Thyroid gland (tissue), 4 donors: Measurements from ENCODE around the gene MRTFB. TPM values are rescaled to one million over a fixed set of nuclear protein-coding genes. Genes with fewer than 3 reads are reported as not detected.

Experiments used
- DNase-seq, 2 donors: peaks; one replicate each; pipeline ENCODE4 v3.0.0-alpha.2; 2019
- H3K27ac ChIP-seq, 3 donors: fragments of 200-600 bp; sonication (generic); 1 replicate in 2 of 3; 2 replicates in 1 of 3; pipeline ENCODE4 v1.5.1; 2016 to 2019; ENCODE audit warnings: mild to moderate bottlenecking in 1 of 3, moderate library complexity in 1 of 3
- H3K27me3 ChIP-seq: fragments of 200-600 bp; sonication (generic); one replicate; pipeline ENCODE4 v1.5.1; 2019
- H3K36me3 ChIP-seq, 2 donors: fragments of 200-600 bp; sonication (generic); one replicate each; pipeline ENCODE4 v1.5.1; 2016 to 2019
- H3K4me1 ChIP-seq, 2 donors: fragments of 200-600 bp; sonication (generic); one replicate each; pipeline ENCODE4 v1.5.1; 2017 to 2019
- H3K4me3 ChIP-seq, 3 donors: fragments of 200-600 bp; sonication (generic); replicated peaks in 1 of 3; 1 replicate in 2 of 3; 2 replicates in 1 of 3; pipeline ENCODE4 v1.5.1; 2016; ENCODE audit warnings: mild to moderate bottlenecking in 1 of 3
- H3K9me3 ChIP-seq: fragments of 200-600 bp; sonication (generic); one replicate; pipeline ENCODE4 v1.5.1; 2017
- POLR2A ChIP-seq, 2 donors: fragments of 450-650 bp; IDR thresholded peaks; one replicate each; pipeline ENCODE4 v1.6.1; 2017; ENCODE audit warnings: antibody characterized with exemption in 2 of 2, mild to moderate bottlenecking in 2 of 2, moderate library complexity in 1 of 2
- WGBS, 2 donors: methylation state at CpG; one replicate each; pipeline ENCODE4 v1.1.5; 2017; 5-methylcytosine and 5-hydroxymethylcytosine counted together
- intact Hi-C: fragments of 100-400 bp; cut with DNase I; formaldehyde crosslinking; loops from one replicate; pipeline ENCODE4 v1.15.1; 2023
- total RNA-seq, 4 donors: library from RNA; depleted of rRNA; stranded (reverse); fragments of >200 nt; gene quantifications; one replicate each; pipeline ENCODE4 v1.2.3, GENCODE V29; 2016
- TF ChIP-seq, protein P1 (sequence below), 6 experiments: fragments of 200-600 bp in 3 of 6; fragments of 450-650 bp in 3 of 6; sonication (generic) in 3 of 6; IDR thresholded peaks; one replicate each; pipeline ENCODE4 v1.5.1; 2016 to 2019; ENCODE audit warnings: antibody characterized with exemption in 6 of 6, mild to moderate bottlenecking in 2 of 6, inconsistent platforms in 1 of 6, moderate library complexity in 1 of 6

The MRTFB gene
- total RNA-seq, 4 donors from 2014 or later, result 51.2 to 131 (median 74.0) TPM

DNA sequence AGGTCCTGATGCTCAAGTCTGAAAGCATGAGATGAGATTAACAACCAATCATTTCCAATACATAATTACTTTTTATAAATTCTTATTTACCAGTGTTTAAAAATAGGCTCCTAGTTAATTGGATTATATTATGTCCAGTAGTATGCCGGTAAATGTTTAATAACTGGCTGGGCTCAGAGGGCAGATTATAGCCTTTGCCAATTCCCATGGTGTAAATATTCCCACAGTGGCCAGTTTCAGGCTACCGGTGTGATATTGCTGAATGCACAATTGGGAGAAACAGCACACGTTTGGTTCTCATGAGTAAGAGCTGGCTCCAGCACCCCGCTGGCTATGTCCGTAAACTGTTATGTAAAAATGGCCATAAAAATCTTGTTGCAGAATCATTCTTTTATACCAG, 167.6 kb downstream of the MRTFB start:
- TF ChIP-seq, protein P1, sequence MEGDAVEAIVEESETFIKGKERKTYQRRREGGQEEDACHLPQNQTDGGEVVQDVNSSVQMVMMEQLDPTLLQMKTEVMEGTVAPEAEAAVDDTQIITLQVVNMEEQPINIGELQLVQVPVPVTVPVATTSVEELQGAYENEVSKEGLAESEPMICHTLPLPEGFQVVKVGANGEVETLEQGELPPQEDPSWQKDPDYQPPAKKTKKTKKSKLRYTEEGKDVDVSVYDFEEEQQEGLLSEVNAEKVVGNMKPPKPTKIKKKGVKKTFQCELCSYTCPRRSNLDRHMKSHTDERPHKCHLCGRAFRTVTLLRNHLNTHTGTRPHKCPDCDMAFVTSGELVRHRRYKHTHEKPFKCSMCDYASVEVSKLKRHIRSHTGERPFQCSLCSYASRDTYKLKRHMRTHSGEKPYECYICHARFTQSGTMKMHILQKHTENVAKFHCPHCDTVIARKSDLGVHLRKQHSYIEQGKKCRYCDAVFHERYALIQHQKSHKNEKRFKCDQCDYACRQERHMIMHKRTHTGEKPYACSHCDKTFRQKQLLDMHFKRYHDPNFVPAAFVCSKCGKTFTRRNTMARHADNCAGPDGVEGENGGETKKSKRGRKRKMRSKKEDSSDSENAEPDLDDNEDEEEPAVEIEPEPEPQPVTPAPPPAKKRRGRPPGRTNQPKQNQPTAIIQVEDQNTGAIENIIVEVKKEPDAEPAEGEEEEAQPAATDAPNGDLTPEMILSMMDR (IDR thresholded peaks at IDR 0.05), result no peak
- no peak for TF ChIP-seq POLR2A (IDR thresholded peaks at IDR 0.05)
- DNase-seq, result no peak
- Histone ChIP-seq H3K4me3 (no peak overlapping the region), H3K4me1 (no peaks in the 10 kb centered on the region), H3K27ac (no peak overlapping the region), H3K9me3 (no peaks in the 10 kb centered on the region), H3K36me3 (peaks cover 53 to 57% of the 10 kb centered on the region in 2 donors), H3K27me3 (no peaks in the 10 kb centered on the region)
- intact Hi-C loops, result loop anchor here (10.0 kb wide), 1 partner anchor 314 kb away; the partner anchor contains the start of gene ERCC4
- WGBS, 2 donors, result 94 to 96% methylated on average over 5 of the region's 5 CpGs

DNA sequence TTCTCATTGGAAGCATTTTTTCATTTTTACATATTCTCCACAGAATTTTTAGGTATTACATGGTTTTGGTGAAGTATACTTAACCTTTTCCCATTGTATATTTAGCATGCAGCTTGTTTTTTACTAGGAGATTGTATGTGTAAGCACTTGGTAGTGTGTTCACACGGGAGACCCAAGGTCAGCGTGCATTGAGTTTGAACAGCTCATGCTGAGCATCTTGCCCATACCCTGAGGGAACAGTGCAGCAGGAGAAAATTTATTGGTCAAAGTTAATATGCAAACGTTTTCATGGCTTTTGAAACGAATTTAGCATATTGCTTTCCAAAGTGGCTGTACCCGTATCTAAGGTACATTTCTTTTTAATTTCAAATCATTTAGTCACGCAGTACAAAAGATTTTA, 168.7 kb downstream of the MRTFB start:
- H3K4me1 ChIP-seq, result no peaks in the 10 kb centered on the region
- intact Hi-C loops, result loop anchor here (10.0 kb wide), 1 partner anchor 315 kb away; the partner anchor contains the start of gene ERCC4
- 89 to 93% methylated on average over 6 of the region's 6 CpGs for WGBS, 2 donors
- H3K36me3 ChIP-seq, result peaks cover 45 to 47% of the 10 kb centered on the region in 2 donors
- TF ChIP-seq POLR2A (IDR thresholded peaks at IDR 0.05), result no peak
- TF ChIP-seq, protein P1 (IDR thresholded peaks at IDR 0.05), result no peak
- H3K9me3 ChIP-seq, result no peaks in the 10 kb centered on the region
- DNase-seq, result no peak
- H3K27me3 ChIP-seq, result no peaks in the 10 kb centered on the region
- H3K4me3 ChIP-seq, result no peak overlapping the region
- no peak overlapping the region for H3K27ac ChIP-seq

DNA sequence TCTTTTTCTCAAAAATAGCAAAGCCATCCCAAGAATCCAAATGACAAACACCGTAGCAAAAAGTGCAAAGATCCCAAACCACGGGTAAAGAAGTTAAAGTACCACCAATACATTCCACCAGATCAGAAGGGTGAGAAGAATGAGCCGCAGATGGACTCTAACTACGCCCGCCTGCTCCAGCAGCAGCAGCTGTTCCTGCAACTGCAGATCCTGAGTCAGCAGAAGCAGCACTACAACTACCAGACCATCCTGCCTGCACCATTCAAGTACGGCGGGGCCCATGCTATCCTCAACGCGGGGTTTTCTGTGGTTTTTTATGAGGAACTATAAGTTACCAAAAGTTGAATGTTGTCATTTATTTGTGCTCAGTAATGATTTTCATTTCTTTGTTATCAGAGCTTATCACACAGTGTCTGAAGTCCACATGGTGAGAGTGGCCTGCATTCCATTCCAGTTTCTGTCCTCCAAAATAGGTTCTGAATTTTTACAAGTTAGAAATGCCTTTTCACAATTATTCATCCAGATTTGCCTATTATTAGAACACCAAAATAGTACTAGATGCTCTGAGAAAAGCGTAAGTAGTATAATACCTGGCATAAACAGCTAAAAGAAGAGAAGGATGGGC, 169.2 kb downstream of the MRTFB start:
- H3K9me3 ChIP-seq, result no peaks in the 10 kb centered on the region
- WGBS, 2 donors, result 82 to 83% methylated on average over 10 of the region's 10 CpGs
- H3K4me3 ChIP-seq, result no peak overlapping the region
- no peaks in the 10 kb centered on the region for H3K4me1 ChIP-seq
- peaks cover 40 to 42% of the 10 kb centered on the region in 2 donors for H3K36me3 ChIP-seq
- H3K27ac ChIP-seq, result no peak overlapping the region
- no peaks in the 10 kb centered on the region for H3K27me3 ChIP-seq
- TF ChIP-seq, protein P1 (IDR thresholded peaks at IDR 0.05), result no peak
- no peak for TF ChIP-seq POLR2A (IDR thresholded peaks at IDR 0.05)
- intact Hi-C loops, result no loop called here
- DNase-seq, result no peak

DNA sequence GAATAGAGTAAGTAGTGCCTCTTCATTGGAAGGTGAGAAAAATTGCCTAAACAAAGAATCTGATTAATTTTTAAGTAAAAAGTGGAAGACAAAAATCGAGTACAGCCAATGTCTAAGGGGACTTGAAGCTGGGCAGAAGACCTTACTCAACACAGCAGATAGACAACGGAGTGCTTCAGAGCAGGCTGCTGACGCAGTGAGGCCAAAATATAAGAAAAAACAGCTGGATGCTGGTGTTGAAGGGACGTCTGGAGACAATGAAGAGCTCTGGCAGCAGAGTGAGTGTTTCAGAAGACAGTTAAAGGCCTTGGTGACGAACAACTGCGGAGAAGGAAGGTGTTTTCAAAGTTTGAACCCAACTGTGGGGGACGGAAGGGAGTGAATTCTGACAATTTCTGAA, 169.8 kb downstream of the MRTFB start:
- WGBS, 2 donors, result 72 to 88% methylated on average over 7 of the region's 7 CpGs
- intact Hi-C loops, result no loop called here
- Histone ChIP-seq H3K36me3 (peaks cover 34 to 36% of the 10 kb centered on the region in 2 donors), H3K27ac (no peak overlapping the region), H3K4me1 (no peaks in the 10 kb centered on the region), H3K27me3 (no peaks in the 10 kb centered on the region), H3K4me3 (no peak overlapping the region), H3K9me3 (no peaks in the 10 kb centered on the region)
- TF ChIP-seq POLR2A (IDR thresholded peaks at IDR 0.05), result no peak
- TF ChIP-seq, protein P1 (IDR thresholded peaks at IDR 0.05), result no peak
- DNase-seq, result no peak

DNA sequence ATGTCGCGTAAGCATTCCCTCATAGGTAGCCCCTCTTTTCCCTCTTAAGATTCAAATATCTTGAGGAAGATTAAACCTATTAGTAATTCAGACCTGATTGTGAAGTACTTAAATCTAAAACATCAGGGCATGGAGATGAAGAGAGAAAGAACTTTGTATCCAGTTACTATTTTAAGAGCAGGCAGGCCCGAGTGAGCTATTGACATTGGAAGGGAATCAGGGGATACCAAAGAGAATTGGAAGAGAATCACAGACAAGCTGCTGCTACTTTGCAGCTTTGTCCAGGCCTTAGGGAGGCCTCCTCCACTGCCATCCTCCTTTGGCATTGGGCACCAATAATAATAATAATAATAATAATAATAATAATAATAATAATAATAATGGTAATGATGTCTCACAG, 170.5 kb downstream of the MRTFB start:
- Histone ChIP-seq H3K9me3 (no peaks in the 10 kb centered on the region), H3K27me3 (no peaks in the 10 kb centered on the region), H3K4me3 (no peak overlapping the region), H3K4me1 (no peaks in the 10 kb centered on the region), H3K27ac (no peak overlapping the region), H3K36me3 (peaks cover 39 to 40% of the 10 kb centered on the region in 2 donors)
- DNase-seq, result no peak
- TF ChIP-seq, protein P1 (IDR thresholded peaks at IDR 0.05), result no peak
- TF ChIP-seq POLR2A (IDR thresholded peaks at IDR 0.05), result no peak
- intact Hi-C loops, result no loop called here
- 81 to 83% methylated on average over 3 of the region's 3 CpGs for WGBS, 2 donors
